Measurements from ENCODE around the gene GMPR2. TPM values are rescaled to one million over a fixed set of nuclear protein-coding genes. Genes with fewer than 3 reads are reported as not detected.

GMPR2 gene
- total and polyA plus RNA-seq, 2 of the 13 experiments (the other 11 are each of a cell fraction or from before 2014, with no cell fraction given) = 210 to 273 TPM

- TF ChIP-seq BCL3 (CRISPR knock-in tag; IDR thresholded peaks at IDR 0.05) (0 out of 2 replicates have a peak, but pooled peaks have one; percentile 63), SALL2 (CRISPR knock-in tag; IDR thresholded peaks at IDR 0.05) (no peak), ZNF441 (CRISPR knock-in tag; IDR thresholded peaks at IDR 0.05; ENCODE audit: borderline replicate concordance) (no peak), NCOA2 (CRISPR knock-in tag; IDR thresholded peaks at IDR 0.05) (no peak), ZFP91 (CRISPR knock-in tag; IDR thresholded peaks at IDR 0.05; ENCODE audit: borderline replicate concordance) (no peak), ZNF318 (CRISPR knock-in tag; IDR thresholded peaks at IDR 0.05) (peak; percentile 72; the same call in 1 of the 2 replicates), PBX2 (CRISPR knock-in tag; IDR thresholded peaks at IDR 0.05) (peak; percentile 43; the same call in 1 of the 2 replicates), PRMT3 (CRISPR knock-in tag; IDR thresholded peaks at IDR 0.05; ENCODE audit: borderline replicate concordance, low read depth) (no peak), ZNF513 (CRISPR knock-in tag; conservative IDR thresholded peaks at IDR 0.05) (no peak), CREM (IDR thresholded peaks at IDR 0.05) (no peak), CREM (CRISPR knock-in tag; IDR thresholded peaks at IDR 0.05) (no peak), KLF13 (CRISPR knock-in tag; IDR thresholded peaks at IDR 0.05) (no peak), ZMAT3 (CRISPR knock-in tag; conservative IDR thresholded peaks at IDR 0.05) (peak; percentile 47; the same call in 1 of the 2 replicates), AKAP8 (CRISPR knock-in tag; IDR thresholded peaks at IDR 0.05) (no peak), ZNF607 (CRISPR knock-in tag; IDR thresholded peaks at IDR 0.05; ENCODE audit: borderline replicate concordance) (peak; percentile 9; the same call in 1 of the 2 replicates), FOXC1 (CRISPR knock-in tag; IDR thresholded peaks at IDR 0.05; ENCODE audit: borderline replicate concordance) (peak; percentile 77; the same call in 1 of the 2 replicates)
These were observed 19.2 kb downstream of the GMPR2 start (continued) for GRCh38 chr14:24251880-24252288.
